ENCODE data around the gene SRCIN1. TPM values are rescaled to one million over a fixed set of nuclear protein-coding genes. Genes with fewer than 3 reads are reported as not detected.

SRCIN1 gene
- total and polyA plus RNA-seq, 4 donors = 0.05 to 5.3 (median 2.7) TPM

DNA sequence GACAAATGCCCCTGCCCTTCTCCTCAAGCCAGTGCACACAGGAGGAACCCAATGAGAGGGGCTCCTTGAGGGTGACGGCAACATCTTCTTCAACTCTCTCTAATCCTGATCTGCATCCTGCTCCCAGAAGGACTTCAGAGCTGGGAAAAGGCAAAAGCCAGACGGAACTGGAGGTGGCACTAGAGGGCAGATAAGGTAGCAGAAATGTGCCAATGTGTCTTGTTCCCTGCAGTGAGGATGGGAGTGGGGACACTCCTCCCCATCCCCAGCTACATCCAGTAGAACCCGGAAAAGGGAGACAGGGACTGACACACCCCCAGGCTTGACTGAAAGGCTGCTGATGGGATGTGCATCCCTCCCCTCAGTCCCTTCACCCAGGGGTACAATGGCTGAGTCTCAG is 28.5 kb downstream of the SRCIN1 start:
- Histone ChIP-seq H3K27me3 (ENCODE audit: control insufficient read depth in 4 of 4, insufficient read depth in 4 of 4, low read length in 3 of 4) (peaks cover 0 to 2% (median 0%) of the 10 kb centered on the region in 4 donors), H3K4me1 (ENCODE audit: control insufficient read depth in 4 of 4, insufficient read depth in 4 of 4, low read length in 3 of 4) (peaks cover 5 to 10% (median 7%) of the 10 kb centered on the region in 4 donors), H3K9ac (ENCODE audit: low read depth in 1 of 2, low read length in 2 of 2) (no peak overlapping the region), H3K4me3 (ENCODE audit: low read depth in 1 of 3, low read length in 3 of 3) (no peak overlapping the region), H3K27ac (ENCODE audit: low read depth in 1 of 2, low read length in 2 of 2) (no peak overlapping the region), H3K36me3 (ENCODE audit: control insufficient read depth in 4 of 4, insufficient read depth in 3 of 4, low read depth in 1 of 4, low read length in 3 of 4) (no peaks in the 10 kb centered on the region), H3K9me3 (ENCODE audit: control insufficient read depth in 4 of 4, low read length in 3 of 4) (no peaks in the 10 kb centered on the region)
- TF ChIP-seq, protein P1, sequence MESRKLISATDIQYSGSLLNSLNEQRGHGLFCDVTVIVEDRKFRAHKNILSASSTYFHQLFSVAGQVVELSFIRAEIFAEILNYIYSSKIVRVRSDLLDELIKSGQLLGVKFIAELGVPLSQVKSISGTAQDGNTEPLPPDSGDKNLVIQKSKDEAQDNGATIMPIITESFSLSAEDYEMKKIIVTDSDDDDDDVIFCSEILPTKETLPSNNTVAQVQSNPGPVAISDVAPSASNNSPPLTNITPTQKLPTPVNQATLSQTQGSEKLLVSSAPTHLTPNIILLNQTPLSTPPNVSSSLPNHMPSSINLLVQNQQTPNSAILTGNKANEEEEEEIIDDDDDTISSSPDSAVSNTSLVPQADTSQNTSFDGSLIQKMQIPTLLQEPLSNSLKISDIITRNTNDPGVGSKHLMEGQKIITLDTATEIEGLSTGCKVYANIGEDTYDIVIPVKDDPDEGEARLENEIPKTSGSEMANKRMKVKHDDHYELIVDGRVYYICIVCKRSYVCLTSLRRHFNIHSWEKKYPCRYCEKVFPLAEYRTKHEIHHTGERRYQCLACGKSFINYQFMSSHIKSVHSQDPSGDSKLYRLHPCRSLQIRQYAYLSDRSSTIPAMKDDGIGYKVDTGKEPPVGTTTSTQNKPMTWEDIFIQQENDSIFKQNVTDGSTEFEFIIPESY (IDR thresholded peaks at IDR 0.05) = no peak
- TF ChIP-seq JUND (IDR thresholded peaks at IDR 0.05) (no peak), YY1 (IDR thresholded peaks at IDR 0.05) (no peak), RXRA (IDR thresholded peaks at IDR 0.05) (no peak), CTCF (IDR thresholded peaks at IDR 0.05; ENCODE audit: low read depth, low read length, missing input control) (no peak), TAF1 (conservative IDR thresholded peaks at IDR 0.05) (no peak), GABPA (IDR thresholded peaks at IDR 0.05 in 1 of 2, conservative IDR thresholded peaks at IDR 0.05 in 1 of 2) (no peak)
- DNase-seq (ENCODE audit: low spot score) = no peak
- WGBS = 83% methylated on average over 3 of the region's 3 CpGs

GRCh38 chr17:38575781-38576180 is 30.0 kb downstream of the SRCIN1 start:
- Histone ChIP-seq H3K27me3 (ENCODE audit: control insufficient read depth in 4 of 4, insufficient read depth in 4 of 4, low read length in 3 of 4) (peaks cover 0 to 2% (median 0%) of the 10 kb centered on the region in 4 donors), H3K9me3 (ENCODE audit: control insufficient read depth in 4 of 4, low read length in 3 of 4) (no peaks in the 10 kb centered on the region), H3K4me3 (ENCODE audit: low read depth in 1 of 3, low read length in 3 of 3) (no peak overlapping the region), H3K27ac (ENCODE audit: low read depth in 1 of 2, low read length in 2 of 2) (no peak overlapping the region), H3K4me1 (ENCODE audit: control insufficient read depth in 4 of 4, insufficient read depth in 4 of 4, low read length in 3 of 4) (peaks cover 5 to 14% (median 9%) of the 10 kb centered on the region in 4 donors), H3K36me3 (ENCODE audit: control insufficient read depth in 4 of 4, insufficient read depth in 3 of 4, low read depth in 1 of 4, low read length in 3 of 4) (no peaks in the 10 kb centered on the region), H3K9ac (ENCODE audit: low read depth in 1 of 2, low read length in 2 of 2) (no peak overlapping the region)
- 79% methylated on average over 5 of the region's 5 CpGs for WGBS
- no peak for DNase-seq (ENCODE audit: low spot score)
- no peak for TF ChIP-seq CTCF (IDR thresholded peaks at IDR 0.05; ENCODE audit: low read depth, low read length, missing input control)
- TF ChIP-seq GABPA (IDR thresholded peaks at IDR 0.05 in 1 of 2, conservative IDR thresholded peaks at IDR 0.05 in 1 of 2) = no peak
- TF ChIP-seq YY1 (IDR thresholded peaks at IDR 0.05) = no peak
- TF ChIP-seq EGR1 (IDR thresholded peaks at IDR 0.05; ENCODE audit: low read depth in 2 of 2) = no peak
- TF ChIP-seq FOXA2 (IDR thresholded peaks at IDR 0.05) = no peak
- TF ChIP-seq, protein P2, sequence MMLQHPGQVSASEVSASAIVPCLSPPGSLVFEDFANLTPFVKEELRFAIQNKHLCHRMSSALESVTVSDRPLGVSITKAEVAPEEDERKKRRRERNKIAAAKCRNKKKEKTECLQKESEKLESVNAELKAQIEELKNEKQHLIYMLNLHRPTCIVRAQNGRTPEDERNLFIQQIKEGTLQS (IDR thresholded peaks at IDR 0.05) = no peak
- TF ChIP-seq NR2F2 (IDR thresholded peaks at IDR 0.05) = no peak
- no peak for TF ChIP-seq FOXA1 (IDR thresholded peaks at IDR 0.05)
- TF ChIP-seq SP1 (IDR thresholded peaks at IDR 0.05) = no peak
- no peak for TF ChIP-seq JUND (IDR thresholded peaks at IDR 0.05)
- TF ChIP-seq, protein P1 (IDR thresholded peaks at IDR 0.05) = no peak
- TF ChIP-seq HNF4G (IDR thresholded peaks at IDR 0.05) = no peak
- TF ChIP-seq REST (IDR thresholded peaks at IDR 0.05) = no peak
- no peak for TF ChIP-seq HNF4A (conservative IDR thresholded peaks at IDR 0.05)
